HG03066 (cell line): Measurements from ENCODE around the gene RRBP1.

ENCODE experiments used
- ATAC-seq: cut with Tn5 transposase; IDR thresholded peaks from one replicate; pipeline ENCODE4 v1.9.1; 2021; ENCODE audit warnings: low read depth; ENCODE audit not compliant: unreplicated experiment

The RRBP1 gene

GRCh38 chr20:17636523-17637412, 45.3 kb downstream of the RRBP1 start:
- ATAC-seq, result no peak

DNA sequence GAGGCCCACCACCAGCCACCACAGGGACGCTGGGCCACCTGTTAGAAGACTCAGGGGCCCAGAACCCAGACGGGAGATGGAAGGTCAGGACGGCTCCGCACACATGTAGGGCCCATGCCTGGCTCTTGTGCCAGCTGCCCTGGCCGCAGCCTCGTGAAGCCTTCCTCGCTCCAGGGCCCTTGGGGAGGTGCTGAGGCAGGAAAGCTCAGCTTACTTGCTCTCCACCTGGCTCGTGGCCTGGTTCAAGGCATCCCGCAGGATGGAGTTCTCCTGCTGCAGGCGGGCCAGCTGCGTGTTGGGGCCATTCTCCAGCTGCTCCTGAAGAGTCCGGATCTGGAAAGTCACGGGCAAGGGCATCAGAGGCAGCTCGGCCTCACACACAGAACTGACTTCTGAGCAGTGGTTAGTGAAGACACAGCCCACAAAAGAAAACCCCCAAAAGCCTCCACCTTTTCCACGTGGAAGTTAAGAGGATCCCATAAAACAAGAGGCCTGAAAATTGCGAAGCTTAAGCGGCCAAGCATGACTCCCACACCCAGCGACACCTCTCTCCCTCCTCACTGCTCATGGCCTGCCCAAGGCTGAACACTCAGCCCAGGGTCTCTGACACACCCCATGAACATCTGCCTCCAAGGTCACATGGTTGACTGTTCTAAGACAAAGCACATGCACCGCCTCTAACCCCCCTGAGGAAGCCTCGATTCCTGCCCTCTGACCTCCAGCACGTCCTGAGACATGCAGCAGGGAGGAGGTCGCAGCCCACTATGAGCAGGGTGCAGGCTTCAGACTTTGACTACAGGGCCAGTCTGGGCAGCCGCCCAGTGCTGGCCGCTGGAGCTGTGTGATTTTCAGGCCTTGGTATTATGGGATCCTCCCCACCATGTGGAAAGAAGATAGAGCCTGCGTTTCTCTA, 46.5 kb downstream of the RRBP1 start:
- no peak for ATAC-seq

DNA sequence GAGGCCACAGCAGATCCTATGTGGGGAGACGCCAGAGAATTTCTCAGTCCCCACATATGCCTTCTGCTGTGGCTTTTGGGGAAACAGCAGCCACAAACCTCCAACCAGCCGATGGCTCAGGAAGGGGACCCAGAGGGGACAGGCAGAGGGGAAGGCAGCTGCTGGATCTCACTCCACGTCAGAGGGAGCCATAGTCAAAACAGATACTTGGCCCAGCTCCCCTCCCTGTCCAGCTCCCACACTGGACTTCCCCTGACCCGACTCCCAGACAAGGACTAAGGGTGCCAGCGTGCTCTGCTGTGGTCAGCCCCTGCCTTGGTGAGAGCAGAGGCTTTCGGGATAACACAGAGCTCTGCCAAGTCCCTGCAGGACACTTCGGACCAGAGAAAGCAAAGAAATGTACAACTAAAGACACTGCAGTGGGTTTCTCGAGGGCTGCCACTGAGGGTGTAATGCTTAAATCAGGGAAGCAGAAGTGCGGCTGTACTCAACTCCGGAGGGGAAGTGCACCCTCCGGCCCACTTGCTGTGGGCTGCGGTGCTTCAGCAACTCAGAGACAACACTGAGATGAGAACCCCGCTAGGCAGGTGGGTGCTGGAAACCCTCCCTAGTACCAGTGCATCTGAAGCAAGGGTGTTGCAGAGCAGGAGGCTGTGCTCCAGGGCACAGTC, 47.2 kb downstream of the RRBP1 start:
- no peak for ATAC-seq

DNA sequence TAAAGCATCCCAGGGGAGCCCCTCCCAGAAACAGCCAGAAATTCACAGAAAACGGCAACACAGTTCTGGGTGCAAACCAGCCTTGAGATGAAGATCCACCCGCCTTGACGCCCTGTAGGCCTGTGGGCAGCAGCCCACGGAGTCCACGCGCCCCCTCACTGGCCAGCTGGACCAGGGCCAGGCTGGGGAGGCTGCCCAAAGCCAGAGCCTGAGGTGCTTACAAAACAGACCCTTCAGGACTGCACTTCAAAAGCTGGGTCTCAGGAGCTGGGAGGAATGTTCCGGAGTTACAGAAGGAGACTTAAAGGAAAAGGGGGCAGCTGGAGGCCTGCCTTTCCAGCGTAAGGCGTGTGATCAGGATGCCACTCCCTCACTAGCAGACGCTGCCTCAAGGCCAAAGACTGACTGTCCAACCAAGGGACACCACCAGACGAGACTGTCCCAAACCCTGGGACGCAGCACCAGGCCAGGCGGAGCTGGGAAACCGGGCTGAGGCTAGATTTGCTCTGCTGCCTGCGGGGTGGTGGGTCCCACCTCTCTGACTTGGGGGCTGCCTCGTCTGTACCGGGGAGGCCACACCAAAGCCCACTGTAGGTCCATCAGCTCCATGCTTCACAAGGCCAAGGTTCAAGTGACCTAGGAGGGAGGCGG, 48.1 kb downstream of the RRBP1 start:
- no peak for ATAC-seq

- no peak for ATAC-seq
Measured at GRCh38 chr20:17633221-17633849, 48.7 kb downstream of the RRBP1 start.

DNA sequence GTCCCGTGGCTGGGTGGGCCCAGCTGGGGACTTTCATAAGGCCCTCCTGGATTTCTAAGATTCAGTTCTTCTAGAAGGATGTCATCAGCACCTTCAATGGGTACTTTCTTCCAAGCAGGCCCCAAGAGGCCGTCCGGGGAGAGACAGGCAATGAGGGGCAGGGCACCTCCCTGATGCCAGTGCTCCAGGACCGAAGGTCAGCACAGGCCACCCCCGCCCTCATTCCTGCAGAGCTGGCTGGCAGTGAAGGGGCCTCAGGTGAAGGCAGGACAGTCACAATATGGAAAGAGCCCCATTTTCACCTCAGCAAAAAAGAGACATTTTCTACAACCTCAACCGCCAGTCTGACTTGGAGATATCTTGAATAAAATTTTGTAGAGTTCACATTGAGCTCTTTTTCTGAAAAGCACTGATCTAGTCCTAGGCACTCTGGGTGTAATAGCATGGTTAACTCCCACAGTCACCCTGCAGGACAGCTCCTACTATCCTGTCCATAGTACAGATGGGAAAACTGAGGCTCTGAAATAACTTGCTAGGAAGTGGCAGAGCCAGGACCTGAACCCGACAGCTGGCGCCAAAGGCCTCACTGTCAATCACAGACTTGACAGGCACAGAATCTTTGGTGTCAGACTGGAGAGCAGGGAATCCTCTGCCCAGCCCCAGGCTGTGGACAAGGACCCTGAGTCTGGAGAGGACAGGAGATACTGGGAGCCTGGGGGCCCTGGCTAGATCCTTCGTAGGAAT, 50.3 kb downstream of the RRBP1 start:
- ATAC-seq, result no peak

GRCh38 chr20:17630806-17631195, 51.2 kb downstream of the RRBP1 start:
- no peak for ATAC-seq

- no peak for ATAC-seq
Measured at GRCh38 chr20:17630151-17630805, 51.8 kb downstream of the RRBP1 start.

DNA sequence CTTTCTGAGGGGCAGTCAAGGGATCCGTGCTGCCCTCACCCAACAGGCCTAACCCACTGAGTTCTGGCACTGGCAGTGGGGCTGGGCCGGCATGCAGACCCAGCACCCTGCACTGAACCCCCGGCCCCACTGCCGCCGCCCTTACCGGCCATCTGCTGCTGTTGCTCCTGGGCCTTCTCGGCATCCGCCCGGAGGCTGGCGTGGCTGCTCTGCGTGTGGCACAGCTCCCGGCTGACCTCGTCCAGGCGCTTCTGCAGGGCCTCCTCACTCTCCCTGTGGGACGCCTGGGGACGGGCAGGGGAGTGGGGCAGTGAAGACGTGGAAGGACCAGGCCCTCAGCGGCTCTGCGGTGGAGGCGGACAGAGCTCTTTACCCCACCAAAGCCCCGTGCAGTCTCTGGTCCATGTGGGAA, 52.4 kb downstream of the RRBP1 start:
- no peak for ATAC-seq

DNA sequence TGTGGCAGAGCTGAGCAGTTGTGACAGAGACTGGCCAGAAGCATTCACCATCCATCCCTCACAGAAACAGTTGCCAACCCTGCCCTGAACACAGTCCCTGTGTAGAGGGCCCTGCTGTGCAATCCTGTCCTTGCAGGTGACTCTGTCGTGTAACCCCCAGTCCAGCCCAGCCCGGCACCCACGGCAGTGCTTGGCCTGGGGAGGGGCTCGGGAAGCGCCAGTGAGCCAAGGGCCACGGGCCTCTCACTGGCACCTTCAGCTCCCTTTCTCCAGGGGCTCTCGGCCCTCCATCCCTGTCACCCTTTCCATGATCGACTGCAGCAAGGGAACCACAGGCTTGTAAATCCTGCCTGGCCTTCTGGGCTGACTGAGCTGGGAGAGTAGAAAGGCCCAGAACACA, 53.0 kb downstream of the RRBP1 start:
- ATAC-seq, result no peak

DNA sequence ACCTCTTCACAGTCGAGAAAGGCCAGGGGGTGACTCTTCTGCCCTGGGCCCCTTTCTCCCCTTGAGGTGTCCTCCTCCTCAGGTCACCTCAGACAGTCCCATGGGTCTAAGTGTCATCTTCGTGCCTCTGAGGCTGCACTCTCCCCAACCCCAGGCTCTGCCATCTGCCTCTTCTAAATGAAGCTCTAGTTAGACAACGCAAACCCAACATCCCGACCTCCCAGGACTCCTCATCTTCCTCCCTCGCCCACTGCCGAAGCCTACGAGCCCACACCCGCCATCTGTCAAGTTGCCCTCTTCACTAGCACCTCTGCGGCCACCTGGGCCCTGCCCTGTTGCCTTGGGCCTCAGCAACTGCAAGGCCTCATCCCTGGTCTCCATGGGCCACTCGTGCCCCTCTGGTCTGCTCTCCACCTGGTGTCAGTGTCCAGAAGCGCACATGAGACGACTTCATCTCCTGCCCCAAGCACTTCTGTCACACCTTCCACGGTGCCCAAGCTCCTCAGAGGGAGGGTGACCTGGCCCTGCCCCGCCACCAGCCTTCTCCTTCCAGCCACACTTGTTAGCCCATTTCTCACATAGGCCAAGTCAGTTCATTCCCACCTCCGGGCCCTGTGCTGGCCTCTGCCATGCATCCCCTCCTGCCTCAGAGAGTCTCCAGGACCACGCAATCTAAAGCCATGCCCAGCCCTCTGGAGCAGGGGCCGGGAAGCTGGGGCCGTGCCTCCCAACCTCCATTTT, 53.8 kb downstream of the RRBP1 start:
- ATAC-seq, result no peak

- ATAC-seq, result no peak
Measured at GRCh38 chr20:17627101-17627955, 54.7 kb downstream of the RRBP1 start.

GRCh38 chr20:17626217-17627007, 55.6 kb downstream of the RRBP1 start:
- no peak for ATAC-seq

DNA sequence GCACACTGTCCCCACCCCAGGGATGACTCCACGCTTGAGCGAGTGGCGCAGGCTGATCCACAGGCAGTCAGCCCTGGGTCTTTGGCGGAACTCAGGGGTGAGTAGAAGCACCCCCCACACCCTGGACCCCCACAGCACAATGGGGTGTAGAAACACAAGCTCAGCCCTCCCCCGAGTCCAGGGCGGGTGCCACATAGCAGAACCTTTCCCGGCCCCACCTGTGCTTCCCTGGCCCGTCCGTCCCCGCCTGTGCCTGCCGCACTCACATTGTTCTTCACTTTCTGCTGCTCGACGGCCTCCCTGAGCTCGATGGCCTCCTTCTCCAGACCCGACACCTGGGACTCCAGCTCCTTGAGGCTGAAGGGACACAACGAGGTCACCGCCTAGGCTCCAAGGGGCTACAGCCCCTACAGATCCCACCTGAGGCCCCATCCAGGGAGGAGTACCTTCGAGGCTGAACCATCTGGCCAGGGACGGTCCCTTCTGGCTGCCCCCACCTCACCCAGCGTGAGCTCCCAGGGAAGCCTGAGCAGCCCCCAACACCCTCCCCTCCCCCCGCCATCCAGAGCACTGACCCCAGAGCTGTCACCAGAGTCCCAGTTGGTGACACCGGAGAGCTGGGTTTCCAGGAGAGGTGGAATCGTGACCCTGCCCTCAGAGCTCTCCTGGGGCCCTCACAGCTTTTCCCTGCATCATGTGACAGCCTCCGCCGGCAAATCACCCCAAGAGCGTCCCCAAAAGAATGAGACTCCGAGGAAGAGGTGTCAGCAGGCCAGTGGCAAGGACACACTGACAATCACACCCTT, 56.6 kb downstream of the RRBP1 start:
- no peak for ATAC-seq

DNA sequence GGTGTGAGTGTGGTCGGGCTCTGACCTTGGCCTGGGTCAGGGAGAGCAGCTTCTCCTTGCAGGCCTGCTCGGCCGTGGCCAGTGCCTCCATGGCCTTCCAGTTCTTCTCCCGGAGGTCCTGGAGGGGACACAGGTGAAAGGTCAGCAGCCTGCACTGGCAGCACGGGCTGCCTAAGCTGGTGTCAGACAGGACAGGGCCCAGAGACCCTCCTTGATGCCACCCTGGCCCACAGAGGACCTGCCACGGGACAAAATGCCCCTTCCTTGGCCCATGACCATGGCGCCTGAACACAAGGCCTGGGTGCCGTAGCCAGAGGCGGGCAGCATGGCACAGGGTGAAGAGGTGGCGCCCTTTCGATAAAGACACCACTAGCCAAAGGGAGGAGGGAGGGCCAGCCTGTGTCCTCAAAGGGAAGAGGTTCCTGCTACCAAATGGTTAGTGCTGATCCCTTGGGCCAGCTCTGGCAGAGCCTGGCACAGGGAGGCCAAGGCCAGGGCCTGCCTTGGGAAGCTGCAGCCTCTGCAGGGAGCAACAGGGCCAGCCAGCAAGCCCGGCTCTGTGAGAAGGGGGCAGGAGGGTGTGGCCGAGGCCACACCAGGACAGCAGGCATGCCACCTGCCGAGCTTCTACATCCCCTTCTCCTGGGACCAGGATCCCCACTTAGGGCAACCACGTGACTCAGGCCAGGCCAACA, 57.3 kb downstream of the RRBP1 start:
- ATAC-seq, result no peak
